ENCODE data around the gene FAF1. TPM values are rescaled to one million over a fixed set of nuclear protein-coding genes. Genes with fewer than 3 reads are reported as not detected.

The FAF1 gene
- total RNA-seq, 1 donor from 2014 or later, result 30.5 TPM

Small RNAs within 50 kb of the gene (small RNA-seq; reads per million reads assigned to genes)
- gene RNU6-1026P (ENCODE audit: low replicate concordance), result not detected

Other genes starting within 250 kb of the FAF1 start
- gene CDKN2C, start 10.0 kb upstream of the FAF1 start, total RNA-seq, result 3.9 TPM
- gene C1orf185, start 142.0 kb upstream of the FAF1 start, total RNA-seq, result not detected

Measured in temporal lobe (tissue), 2 donors.